T-helper 1 cell (primary cell): ENCODE results near the gene CCDC102B.
"Not testable (repeated sequence)": the region's sequence is repeated elsewhere in the genome, so short reads cannot be mapped to it uniquely, and the experiment has no call there.

Experiments used
- DNase-seq, 5 donors: peaks; one replicate each; pipeline ENCODE4 v3.0.0-alpha.2; 2012 to 2020

The CCDC102B gene

DNA sequence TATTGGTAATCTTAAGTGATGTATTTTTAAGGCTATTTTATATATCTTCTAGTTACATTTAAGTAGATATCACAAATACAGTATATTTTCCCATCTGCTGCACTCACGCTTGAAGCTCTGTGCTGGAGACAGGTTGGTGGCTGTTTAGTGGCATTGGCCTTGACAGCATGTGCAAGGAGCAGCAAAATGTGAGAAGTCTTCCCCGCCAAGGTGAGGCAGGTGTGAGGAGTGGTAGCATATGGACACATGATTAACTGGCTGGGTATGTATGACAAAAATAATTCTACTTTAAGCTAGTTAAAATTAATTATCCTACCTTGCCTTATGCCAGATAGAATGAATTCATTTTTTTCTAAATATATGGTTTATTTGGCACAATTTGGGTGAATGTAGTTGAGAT, 117.2 kb downstream of the CCDC102B start:
- no peak for DNase-seq

DNA sequence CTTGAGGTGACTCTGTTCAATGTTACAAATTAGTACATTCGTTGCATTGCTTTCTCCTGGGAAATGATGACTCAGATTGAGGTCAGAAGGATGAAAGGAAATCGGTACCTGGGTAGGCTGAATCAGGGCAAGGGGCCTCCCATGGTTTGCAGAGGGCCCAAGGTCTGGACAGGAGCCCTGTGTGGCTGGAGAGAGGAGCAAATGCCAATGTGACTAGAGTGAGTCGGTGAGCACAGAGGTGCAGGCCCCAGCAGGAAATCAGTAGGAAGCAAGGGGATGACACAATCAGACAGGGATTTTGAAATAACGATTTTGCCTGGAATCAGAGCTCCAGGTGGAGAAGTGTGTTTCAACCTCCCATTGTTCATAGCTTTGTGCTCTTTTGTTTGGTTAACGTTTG, 118.9 kb downstream of the CCDC102B start:
- no peak for DNase-seq

DNA sequence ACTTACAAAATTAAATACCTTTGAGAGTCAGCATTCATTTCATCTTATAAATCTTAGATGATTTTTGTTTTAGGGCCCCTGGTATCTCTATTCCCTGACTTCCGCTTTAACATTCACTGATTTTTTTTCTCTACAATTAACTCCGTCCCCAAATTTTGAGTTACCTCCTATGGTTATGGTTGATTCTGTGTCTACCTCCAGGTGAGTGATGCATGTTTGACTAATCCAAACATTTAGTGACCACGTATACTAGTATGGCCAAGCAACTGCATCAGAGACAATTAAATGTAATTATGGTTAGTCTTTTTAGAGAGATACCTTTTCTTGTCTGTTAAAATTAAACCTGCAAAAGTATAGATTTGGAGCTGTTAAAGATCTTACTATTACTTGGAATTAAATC, 120.3 kb downstream of the CCDC102B start:
- DNase-seq = no peak

DNA sequence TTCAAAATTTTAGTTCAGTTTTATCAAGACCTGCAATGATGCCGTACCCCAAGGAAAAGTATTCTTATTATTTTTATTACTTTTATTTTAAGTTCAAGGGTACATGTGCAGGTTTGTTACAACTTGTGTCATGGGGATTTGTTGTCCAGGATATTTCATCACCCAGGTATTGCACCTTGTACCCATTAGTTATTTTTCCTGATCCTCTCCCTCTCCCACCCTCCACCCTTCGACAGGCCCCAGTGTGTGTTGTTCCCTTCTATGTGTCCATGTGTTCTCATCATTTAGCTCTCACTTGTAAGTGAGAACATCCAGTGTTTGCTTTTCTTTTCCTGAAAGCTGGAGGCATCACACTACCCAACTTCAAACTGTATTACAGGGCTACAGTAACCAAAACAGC, 122.0 kb downstream of the CCDC102B start:
- no peak for DNase-seq

DNA sequence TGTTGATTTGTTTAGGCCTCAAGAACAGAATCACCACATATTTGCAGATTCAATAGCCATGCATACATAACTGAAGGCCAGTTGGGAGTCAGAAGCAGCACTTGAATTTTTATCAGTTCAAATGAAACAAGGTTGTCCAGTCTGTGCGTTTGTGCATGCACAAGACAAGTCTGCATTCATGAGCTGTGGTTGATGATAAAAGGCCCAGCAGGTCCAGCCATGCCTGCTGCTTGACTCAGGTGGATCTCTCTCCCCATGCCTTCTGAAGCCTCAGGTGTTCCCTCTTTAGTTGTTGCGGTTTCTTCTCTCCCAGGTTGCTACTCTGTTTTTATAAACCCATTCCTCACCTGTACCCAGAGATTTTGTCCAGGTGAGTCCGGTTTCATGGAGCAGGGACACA, 124.5 kb downstream of the CCDC102B start:
- no peak for DNase-seq

DNA sequence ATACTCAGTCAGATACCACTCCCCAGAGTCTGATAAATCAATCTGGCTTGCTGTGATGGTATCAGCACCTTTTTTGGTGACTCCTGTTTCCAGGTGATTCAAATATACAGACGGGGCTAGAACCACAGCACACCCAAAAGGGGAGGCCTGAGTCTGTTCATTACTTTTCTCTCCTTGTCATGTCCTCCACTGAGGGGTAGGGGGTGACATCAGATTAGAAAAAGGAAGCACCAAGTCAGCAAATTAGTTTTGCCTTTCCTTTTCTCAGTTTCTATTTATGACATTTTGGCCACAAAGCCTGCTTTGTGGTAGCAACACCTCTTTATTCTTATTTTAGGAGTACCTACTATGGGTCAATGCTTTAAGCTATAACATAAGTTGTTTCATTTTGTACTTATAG, 127.4 kb downstream of the CCDC102B start:
- no peak for DNase-seq

DNA sequence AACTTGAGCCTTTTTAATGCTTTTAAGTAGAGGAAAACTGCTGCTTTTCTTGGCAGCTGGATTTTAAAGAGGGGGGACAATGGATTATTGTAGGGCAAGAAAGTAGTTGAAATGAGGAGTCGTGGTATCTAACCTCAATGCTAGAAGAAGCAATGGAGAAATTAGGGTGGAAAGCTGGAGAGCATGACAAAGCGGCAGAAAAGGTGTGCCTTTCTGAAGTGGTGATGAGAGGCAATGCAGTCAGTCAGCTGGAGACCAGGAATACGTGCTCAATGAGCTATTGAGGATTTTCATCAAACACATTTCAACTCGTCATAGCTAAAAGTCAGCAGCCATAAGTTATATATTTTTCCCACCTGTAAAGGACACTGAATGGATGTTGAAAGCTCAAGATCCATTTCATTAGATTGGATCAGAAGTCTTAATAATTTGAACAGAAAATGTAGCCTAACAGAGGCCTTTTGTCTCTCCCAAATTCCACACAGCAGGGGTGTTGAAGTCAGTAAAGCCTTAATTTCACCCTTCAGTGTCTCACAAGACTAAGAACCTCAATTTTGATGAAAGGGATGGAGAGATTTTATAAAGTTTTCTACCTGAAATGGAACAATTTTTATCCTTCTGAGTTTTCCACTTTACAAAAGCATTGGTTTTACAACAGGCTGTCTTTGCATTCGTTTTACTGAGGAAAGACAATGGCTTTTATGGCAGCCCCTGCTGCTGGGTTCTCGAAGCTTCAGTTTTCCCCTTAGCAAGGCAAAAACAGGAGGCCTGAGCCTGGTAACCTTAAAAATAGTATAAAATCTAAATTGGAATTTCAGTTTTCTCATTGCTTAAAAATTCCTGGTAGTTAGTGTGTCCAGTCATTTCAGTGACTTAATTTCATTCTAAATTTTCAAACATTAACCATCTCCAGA, 131.1 kb downstream of the CCDC102B start:
- DNase-seq = no peak

DNA sequence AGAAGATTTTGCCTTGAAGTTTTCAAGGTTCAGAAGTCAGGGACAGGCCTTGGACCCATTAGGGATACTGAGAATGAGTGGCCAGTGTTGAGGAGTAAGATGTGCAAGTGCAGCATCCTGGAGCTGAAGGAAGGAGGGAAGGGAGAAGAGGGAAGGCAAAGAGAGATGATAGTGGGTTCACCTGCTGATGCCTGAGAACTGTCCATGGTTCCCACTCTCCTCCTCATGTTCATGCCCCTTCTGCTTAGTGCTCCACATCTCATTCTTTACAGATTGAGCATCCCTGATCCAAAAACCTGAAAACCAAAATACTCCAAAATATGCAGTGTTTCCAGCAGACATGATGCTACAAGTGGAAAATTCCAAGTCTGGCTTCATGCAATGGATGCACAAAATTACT, 137.8 kb downstream of the CCDC102B start:
- DNase-seq = no peak

DNA sequence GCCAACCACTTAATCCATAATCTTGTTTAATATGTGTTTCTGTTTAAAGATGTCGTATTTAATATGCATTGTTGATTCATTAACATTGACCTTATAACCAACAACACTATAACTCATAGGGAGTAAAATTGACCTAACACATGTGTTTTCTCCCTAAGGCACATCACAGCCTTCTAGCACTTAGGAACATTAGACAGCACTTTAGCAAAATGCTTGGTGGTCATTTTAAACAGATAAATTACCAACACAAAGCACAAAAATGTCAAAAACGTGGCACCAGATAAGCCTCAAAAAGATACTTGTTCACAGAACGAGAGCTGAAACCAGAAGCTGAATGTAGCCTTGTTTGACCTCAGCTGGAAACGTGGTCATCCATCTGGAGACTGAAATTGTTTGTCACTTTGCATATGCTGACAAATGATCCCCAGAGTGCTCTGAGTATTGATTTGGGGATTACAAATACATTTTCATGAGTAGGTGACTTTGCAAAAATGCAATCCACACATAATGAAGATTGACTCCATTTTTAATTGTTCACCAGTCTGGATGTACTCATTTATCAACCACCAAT, 139.2 kb downstream of the CCDC102B start:
- DNase-seq = no peak

DNA sequence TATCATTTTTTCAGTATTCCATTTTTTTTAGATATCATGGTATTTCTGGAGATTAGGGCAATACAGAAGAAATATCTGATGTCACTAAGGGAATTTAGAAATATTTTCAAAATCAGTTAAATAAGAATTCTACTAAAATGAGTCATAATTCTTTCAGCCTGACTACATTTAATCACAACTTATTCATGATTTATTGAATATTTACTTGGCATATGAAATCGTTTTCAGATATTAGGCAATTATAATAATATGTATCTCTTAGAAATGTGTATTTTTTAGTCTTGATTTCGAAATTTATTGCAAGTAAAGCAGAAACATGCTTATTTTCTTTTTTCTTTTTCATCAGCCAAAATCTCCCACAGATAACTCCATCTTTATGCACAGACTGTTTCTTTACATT, 142.2 kb downstream of the CCDC102B start:
- DNase-seq = no peak

DNA sequence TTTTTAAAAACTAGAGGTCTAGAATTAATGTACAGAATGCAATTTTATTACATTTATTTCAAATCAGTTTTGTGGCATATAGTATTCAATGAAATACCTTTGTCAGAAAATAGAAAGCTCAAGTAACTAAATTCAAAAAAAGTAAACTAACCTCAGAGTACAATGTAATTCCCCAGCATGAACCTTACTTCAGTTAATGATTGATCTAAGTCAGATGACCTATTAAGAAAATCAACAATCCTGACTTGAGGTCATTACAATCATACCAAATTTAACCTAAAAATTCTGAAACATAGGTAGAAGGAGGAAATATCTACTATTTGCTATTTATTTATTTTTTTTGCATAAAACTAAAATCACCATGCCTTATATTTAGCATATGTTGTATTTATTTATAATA, 142.9 kb downstream of the CCDC102B start:
- no peak for DNase-seq

DNA sequence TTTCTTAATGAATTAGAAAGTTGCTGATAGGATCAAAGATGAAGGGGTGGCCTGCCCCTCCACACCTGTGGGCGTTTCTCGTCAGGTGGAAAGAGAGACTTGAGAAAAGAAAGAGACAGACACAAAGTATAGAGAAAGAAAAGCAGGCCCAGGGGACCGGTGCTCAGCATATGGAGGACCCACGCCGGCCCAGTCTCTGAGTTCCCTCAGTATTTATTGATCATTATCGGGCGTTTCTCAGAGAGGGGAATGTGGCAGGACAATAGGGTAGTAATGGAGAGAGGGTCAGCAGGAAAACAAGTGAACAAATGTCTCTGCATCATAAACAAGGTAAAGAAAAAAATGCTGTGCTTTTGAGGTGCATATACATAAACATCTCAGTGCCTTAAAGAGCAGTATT, 144.3 kb downstream of the CCDC102B start:
- no peak for DNase-seq

DNA sequence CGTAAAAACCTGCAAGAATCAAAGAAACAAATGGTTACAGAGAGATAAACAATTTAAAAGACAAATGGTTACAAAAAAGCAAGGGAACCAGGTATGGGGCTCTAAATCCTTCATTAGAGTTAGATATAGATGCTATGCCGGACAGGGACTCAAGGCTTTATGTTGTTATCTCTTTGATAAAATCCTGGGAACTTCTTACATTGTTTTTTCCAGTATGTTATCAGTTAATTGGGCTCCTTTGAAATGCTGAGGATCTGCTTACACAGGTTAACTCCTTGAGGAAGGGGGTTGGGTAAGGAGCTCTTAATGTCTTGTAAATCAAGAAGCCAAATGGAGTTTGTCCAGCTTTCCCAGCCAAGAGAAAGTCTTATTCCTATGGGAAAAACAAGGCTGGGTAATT, 146.0 kb downstream of the CCDC102B start:
- not testable (repeated sequence) for DNase-seq

DNA sequence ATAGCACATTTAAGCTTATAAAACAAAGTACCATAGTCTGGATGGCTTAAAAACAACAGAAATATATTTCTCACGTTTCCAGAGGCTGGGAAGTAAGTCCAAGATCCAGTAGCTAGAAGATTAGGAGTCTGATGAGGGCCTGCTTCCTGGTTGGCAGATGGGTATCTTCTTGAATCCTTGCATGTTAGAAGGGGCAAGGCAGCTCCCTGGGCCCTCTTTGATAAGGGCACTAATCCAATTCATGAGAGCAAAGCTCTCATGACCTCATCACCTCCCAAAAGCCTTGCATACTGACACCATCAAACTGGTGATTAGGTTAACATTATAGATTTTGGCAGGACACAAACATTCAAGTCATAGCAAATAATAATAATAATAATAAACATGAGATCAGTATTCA, 146.4 kb downstream of the CCDC102B start:
- no peak for DNase-seq

DNA sequence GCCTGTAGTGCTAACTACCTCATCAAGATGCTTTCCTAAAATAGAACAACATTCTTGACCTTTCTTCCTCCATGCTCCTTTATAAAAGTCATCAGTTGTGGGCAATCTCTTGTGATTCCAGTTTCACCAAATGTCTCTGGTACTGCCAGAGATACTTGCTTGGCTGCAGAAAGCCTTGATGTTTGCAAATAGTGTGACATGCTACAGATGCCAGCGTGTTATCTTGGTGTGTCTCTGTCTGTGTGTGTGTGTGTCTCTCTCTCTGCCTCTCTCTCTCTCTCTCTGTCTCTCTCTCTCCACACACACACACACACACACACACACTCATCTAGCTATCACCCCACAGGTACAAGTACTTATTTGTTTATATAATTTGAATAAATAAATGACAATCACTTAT, 146.9 kb downstream of the CCDC102B start:
- no peak for DNase-seq

DNA sequence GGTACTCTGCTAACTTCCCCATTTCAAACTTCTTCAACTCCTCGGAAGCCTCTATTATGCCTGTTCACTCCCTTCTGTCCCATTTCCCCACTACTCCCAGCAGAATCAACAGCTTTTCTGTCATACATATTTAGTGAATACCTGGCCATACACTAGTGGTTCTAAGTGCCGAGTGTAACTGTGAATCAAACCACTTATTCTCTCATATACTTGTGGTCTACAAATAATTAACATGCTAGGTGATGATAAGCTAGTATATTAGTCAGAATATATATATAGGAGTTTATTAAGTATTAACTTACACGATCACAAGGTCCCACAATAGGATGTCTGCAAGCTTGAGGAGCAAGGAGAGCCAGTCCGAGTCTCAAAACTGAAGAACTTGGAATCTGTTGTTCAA, 150.7 kb downstream of the CCDC102B start:
- DNase-seq = no peak

DNA sequence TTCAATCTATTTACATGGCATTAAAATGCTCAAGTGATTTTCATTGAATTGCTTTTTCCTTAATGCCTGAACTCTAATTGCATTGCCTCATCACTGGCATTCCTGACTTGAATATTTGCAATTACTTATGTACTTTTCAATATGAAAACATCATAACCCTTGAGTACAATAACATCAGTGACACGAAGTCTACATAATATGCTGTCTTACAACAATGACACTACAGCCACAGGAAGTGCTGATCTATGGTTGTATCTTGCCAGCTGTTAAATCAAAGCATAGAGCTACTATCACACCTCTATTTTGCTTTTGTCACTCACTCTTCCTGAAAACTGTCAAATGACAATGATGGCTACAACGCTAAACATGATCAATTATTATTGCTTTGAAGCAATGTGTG, 156.9 kb downstream of the CCDC102B start:
- no peak for DNase-seq

DNA sequence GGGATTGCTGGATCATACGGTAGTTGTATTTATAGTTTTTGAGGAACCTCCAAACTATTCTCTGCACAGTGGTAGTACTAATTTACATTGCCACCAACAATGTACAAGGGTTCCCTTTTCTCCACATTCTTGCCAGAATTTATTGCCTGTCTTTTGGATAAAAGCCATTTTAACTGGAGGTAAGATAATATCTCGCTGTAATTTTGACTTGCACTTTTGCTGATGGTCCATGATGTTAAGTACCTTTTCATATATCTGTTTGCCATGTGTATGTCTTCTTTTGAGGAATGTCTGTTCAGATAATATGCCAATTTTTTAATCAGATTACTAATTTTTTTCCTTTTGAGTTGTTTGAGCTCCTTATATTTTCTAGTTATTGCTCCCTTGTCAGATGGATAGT, 158.8 kb downstream of the CCDC102B start:
- DNase-seq = no peak

DNA sequence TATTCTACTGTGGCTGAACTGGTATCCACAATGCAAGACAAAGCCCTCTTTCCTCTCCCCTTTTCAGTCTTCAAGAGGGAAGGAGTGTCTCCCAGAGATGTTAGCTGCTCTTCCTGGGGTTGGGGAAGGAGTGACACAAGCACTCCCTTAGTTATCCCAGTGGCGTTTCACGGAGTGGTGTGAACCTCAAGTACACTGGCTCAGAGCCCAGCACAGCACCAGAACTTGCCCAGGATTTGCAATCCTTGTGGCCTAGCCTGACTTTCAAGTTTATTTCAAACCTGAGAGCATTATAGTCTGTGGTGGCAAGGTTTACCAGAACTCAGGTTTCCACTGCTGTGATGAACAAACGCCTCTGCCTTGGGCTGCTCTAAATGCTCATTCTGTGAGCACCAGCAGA, 162.5 kb downstream of the CCDC102B start:
- DNase-seq = no peak

DNA sequence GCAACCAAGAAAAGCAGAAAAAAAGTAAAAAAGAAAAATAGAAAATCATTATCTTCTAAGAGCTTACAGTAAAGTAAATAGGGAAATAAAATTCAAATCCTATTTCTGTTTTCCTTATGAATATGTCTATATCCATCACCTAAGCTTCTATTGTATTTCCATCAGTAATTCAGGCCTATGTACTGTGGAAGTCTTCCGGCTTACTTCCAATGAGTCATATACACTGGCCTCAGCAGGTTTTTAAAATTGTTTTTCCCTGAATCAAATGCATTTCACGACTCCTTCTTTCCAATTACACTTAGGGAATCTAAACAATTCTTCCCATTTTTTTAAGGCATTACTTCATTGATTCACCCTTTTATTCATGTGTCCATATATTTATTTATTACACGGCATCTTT, 164.7 kb downstream of the CCDC102B start:
- DNase-seq = no peak

DNA sequence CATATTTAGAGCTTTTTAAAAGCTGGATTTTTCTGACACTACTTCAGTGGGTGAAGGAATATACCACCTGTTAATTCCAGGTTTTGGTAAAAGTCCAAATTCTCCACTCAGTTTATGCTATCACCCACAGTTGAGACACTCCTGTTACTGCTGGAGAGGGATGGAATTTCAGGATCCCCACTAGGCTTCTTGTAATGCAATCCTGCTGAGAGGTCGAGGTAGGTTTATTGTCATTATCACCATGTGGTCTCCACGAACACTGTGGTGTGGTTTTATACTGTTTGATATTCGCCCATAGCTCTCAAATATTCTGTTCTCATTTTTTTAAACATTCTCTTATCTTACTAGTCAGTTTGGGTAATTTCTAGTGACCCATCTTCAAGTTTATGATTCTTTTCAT, 167.9 kb downstream of the CCDC102B start:
- DNase-seq = no peak

DNA sequence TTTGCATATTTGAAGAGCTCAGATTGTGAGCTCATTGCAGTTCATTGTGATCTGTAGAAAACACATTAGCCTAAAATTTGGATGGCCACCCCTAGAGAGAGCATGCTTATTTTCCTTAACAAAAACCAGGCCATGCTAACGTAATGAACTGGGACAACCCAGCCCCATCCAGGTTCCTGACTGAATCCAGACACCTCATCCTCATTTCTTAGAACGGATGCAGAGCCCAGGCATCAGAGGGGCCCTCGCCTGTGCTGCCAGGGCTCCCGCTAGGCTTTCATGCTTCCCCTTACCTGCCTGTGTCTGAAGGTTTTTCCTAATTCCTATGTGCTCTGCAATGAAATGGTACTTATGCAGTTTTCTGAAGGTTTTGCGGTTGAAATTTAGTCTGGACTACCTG, 171.1 kb downstream of the CCDC102B start:
- no peak for DNase-seq

DNA sequence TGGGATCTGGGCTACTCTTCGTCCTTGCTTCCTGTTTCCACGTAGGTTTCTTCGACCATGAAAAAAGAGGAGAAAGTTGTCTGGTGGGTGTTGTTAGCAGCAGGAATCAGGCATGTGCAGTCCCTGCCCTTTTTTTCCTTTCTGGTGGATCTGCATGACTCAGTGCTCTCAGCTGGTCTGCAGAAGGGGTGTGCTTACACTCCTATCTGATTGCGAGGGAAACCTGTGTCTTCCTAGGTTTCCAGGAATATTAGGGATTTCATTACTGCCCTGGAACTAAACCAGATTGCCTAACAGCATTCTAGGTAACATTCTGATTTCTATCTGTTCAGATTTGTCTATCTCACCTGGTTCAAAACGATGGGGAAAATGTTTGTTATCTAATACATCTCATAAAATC, 174.3 kb downstream of the CCDC102B start:
- DNase-seq = no peak

DNA sequence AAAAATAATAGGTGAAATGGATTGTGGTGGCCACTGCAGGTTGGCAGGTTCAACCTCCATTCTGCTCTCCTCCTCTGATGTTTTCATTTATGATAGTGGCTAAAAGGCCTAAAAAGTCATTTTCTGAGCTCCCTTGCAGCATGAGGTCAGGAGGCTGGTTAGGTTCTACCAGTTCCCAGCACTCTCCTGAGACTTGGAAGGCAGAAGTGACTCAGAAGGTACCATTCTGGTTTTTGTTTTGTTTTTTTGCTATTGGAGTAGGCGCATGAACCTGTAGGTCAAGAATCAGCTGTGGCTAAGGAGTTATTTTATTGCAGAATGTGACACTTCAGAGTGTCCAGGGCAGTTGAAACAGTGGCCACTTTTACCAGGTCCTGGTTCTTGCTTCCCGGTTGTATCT, 181.9 kb downstream of the CCDC102B start:
- no peak for DNase-seq

DNA sequence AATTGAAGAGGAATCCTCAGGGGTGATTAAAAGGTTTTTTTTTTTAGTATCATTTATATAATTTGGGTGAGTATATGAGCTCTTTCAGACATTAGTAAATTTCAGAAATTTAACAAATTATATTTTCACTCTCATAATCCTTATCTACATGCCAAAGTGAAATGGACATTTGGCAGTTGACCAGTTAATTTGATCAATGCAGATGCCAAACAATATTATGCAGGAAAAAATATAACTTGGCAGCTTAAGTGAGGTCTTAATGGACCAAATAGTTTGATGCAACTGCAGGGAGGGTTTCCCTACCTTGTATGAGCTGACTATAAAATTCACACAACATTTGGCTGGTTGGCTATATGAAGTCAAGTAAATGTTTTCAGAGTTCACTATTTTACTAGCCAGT, 185.2 kb downstream of the CCDC102B start:
- no peak for DNase-seq
